DMS 273 treated with DMSO at 0.1 percent for 48 hours (cell line): ENCODE data around the gene STAC3.
A peak's percentile ranks its signal among the peaks of the same experiment; 100 is the strongest.

Source experiments
- DNase-seq: peaks from one replicate; lab custom pipeline; 2025; lab: John Stamatoyannopoulos, UW

Gene STAC3

GRCh38 chr12:57254506-57255280 lies 3.7 kb upstream of the STAC3 start:
- no peak for DNase-seq

DNA sequence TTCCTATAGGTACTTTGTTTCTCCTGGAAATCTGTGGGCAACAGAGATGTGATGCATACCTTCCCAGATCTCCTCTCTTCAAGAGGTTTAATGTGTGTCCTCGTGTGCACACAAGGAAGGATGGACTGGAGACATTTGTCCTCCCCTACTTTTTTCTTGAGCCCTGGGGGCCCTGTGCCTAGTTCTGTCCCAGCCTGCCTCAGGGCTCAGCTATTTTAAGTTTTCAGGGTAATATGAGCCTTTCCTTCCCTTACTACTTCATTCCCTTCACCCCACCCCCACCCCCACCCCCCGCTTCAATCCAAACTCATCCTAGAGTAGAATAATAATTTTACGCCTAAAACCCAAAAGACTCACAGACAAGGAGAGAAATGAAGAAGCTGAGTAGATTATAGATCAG lies 446 bp downstream of the STAC3 start:
- DNase-seq, result no peak

GRCh38 chr12:57248934-57249742 lies 1.8 kb downstream of the STAC3 start:
- no peak for DNase-seq

DNA sequence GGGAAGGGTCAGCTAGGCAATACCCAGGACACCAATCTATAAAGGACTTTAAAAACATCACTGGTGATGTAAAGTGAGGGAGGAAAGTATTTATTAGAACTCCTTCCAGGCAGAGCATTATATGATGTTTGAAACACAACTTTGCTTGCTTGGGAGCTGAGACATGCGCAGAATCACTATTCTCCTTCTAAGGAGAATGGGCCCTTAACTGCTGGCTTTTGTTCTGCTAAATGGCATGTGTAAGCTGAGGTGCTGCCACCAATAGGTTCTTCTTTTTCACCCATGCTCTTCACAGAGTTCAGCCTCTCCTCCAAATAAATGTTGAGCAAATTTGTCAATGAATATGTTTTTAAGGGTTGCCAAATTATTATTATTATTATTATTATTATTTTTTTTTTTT lies 3.9 kb downstream of the STAC3 start:
- no peak for DNase-seq

DNA sequence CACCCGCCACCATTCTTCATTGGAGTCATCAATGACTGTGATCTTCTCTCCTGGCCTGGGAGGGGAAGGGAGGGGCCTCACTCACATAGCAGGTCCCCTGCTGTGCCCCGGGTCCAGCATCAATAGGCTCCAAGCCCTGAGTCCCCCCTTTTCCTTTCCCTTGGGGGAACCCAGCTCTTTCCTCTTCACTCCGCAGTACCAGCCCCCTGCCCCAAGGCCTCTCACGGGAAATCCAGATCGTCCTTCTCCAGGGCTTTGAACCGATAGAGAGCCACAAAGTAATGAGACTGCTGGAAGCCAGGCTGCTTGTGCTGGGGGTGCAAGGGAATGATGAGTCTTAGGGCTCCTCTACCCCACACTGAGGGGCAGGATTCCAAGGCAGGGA lies 6.7 kb downstream of the STAC3 start:
- DNase-seq, result no peak

DNA sequence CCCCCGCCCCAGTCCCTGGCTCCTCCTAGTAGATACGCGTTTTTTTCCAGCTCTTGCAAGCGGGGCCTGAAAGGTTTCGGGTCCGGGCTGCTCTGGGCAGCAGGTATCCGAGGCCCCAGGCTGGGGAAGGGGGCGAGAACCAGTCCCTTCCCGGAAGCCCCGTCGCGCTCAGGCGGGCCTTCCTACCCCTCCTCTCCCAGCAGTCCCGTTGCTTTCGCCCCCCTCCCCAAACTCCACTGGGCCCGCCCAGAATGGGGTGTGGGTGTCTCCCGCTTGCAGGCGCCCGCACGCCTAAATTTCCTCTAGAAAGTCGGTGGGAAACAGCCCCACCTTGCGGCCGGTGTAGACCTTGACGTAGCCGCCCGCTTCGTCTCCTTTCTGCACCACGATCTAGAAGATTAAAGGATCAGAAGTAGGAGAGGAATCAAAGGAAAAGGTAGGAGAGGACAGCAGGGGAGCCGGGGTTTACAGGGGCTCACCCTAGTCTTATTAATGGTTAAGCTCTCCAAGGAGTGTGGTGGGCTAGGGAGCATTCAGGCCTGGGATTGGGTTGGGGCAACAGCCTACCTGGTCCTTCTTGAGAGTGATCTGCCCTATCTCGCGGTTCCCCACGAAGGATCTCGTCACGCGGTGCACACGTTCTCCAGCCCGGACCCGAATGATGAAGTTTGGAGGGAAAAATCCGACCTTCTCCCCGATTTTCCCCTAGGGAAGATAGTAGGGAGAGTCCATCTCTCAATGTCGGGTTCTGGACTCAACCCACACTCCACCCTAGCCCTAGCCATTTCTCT lies 7.3 kb downstream of the STAC3 start:
- DNase-seq, result peak; percentile 28

- DNase-seq, result peak; percentile 71
Observed at GRCh38 chr12:57242691-57243454, 8.1 kb downstream of the STAC3 start.

- DNase-seq, result peak; percentile 71
Observed at GRCh38 chr12:57242329-57242690, 8.7 kb downstream of the STAC3 start.

GRCh38 chr12:57241402-57242310 lies 9.3 kb downstream of the STAC3 start:
- no peak for DNase-seq

DNA sequence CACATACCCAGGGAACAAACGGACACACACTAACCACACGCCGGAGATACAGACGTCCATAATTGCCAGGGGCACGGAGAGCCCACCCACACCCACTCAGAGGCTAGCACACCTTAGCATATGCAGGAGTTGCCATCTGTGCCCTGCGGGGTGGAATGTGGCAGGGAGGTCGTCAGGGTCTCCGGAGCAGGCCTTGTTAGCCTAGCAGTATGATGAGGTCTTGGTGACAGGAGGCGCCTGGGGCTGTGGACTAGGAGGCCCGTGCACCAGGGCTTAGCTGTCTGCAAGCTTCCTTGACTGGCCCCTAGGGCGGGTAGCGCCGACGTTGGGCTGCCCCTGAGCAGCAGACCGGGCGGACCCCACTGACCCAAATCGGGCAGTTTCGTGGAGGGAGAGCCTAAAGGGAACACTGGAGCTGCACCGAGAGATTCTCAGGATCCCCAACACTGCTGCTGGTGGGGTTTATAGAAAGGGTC lies 10.0 kb downstream of the STAC3 start:
- DNase-seq, result no peak

GRCh38 chr12:57240066-57240921 lies 10.7 kb downstream of the STAC3 start:
- DNase-seq, result no peak

DNA sequence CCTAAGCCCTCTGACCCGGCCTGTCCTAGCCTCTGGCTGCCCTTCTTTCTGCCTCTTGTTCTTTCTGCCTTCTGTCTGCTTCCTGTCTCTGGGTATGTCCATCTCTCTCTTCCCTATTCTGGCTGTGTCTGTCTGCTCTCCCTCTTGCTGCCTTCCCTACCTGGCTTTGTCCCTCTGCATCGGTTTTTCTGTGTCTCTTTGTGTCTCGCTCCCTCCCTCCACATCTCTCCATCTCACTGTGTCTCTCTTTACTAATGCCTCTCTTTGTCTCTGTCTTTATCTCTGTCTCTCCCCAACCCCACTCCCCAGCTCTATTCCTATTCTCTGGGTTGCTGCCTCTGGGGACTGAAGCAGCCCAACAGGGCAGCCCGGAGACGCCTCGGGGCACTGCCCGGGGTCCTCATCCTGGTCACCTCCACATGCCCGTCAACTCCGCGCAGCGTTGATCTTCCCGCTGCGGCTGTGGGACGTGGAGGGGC lies 11.4 kb downstream of the STAC3 start:
- no peak for DNase-seq

DNA sequence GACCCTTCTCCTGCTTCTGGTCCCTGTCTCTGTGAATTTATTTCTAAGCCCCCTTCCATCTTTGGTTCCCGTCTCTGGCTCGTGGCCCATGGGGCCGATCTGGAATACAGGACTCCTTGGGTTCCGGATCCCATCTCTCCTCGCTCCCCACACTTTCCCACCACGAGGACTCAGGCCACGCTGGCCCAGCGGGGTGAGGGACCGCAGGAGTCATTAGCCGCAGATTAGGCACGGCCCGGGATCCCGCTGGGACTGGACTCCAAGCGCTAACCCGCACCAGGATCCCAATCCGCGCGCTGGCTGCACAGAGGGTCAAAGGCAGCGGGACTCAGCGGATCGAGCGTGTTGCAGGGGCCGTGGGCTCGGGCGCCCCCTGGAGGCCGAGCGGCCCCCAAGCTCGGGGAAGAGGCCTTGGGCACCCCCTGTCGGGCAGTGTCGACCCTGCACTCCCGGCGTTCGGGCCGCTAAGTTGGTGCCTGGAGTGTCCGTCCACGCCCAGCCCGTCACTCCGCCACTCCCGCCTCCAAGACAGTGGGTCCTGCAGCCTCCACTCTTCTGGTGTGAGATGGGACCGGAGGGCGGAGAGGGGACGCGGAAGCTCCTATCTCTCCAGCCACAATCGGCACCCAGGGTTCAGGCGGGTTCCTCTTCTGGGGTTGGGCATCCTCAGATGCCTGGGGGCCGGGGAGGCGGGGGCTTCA lies 12.0 kb downstream of the STAC3 start:
- peak; percentile 31 for DNase-seq

DNA sequence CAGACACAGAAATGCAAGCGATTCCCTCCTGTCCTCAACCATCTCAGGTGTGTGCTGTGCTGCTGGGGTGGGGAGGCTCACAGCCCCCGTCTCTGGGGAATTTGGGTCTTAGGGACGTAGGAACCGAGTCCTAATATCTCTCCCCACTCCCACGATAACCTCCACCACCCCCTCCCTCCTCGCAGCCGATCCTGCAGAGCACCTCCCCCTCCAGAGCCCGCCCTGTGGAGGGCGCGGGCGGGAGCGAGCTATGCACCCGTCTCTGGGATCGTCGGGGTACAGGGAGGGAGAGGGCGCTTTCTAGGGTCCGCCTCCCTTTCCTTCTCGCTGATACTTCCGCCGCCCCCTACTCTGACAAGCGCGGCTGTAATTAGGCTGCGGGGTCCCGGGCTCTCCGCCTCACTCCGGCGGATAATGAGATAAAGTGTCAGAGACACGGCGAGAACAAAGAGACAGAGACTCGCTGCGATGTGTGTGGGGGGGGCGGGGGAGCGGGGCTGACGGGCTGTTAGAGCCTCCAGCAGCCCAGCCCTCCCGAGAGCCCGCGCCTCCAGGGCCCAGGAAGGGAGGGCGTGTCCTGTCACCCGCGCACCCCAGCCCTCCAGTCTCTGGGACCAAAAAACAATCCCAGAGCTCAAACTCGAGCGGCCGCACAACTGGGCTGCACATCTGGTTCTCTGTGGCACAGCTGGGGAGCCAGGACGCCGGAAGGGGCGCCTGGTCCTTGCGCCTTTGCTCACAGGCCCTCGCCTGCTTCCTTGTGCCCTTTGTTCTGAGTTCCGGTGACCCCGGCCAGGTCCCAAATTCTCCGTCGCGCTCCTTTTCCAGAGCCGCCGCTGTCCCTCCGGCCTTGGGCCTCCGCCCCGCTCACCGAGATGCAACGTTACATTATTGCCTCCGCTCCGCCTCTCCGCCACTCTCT lies 12.8 kb downstream of the STAC3 start:
- no peak for DNase-seq

DNA sequence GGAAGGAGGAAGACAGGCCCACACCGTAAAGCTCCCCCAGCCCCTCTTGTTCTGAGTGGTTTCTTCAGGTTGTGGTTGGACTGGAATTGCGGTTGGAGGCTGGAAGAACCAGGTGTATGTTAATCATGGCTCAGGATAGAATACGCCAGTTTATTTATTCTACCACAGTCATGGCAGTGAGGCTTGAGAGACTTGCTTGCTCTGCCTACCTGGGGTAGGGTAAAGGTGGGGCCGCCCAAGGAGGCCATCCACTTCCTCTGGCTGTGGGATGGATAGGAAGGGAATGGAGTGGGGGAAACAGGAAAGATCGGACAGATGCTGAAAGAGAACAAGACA lies 13.4 kb downstream of the STAC3 start:
- no peak for DNase-seq

- DNase-seq, result no peak
Observed at GRCh38 chr12:57236925-57237595, 13.9 kb downstream of the STAC3 start.

DNA sequence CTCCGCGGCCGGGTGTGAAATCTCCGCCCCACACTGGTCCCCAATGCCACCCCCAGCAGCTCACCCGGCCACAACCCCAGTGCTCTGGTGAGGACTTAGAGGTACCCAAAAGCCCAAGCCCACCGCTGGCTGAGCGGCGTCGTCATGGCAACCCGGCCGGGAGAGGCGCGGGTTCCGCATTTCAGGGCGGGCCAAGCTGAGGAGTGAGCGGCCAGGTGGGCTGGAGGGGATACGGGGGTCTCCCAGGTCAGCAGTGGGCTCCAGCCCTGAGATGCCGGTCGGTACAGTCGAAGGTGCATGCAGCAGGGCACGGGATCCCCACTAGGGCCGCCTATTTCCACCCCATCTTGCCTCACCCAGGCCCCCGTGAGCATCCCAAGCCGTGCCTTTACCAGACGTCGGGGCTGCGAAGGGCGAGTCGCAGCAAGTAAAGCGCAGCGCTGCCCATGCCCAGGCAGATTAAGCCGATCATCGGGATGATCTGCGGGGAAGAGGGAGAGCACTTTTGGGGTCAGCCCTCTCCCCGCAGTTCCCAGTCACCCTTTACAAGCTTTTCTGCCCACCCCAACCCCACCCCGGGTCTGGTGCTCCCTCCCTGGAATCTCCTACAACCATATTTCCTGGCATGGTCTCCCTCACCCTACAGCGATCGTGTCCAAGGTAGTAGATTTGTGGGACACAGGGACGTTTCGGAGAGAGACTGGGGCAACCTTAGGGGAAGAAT lies 14.6 kb downstream of the STAC3 start:
- no peak for DNase-seq
